Stomach (tissue), 4 donors: ENCODE data around the gene CCNK.

Experiments
- EP300 ChIP-seq: sonication (generic); formaldehyde crosslinking; IDR thresholded peaks from one replicate; pipeline ENCODE4 v1.6.1; 2017; ENCODE audit warnings: antibody characterized with exemption
- POLR2A ChIP-seq, 4 donors: fragments of 450-650 bp; IDR thresholded peaks; one replicate each; pipeline ENCODE4 v1.6.1; 2016; ENCODE audit warnings: antibody characterized with exemption in 4 of 4, control low read depth in 2 of 4, mild to moderate bottlenecking in 1 of 4, moderate library complexity in 1 of 4
- POLR2AphosphoS5 ChIP-seq, 3 donors: sonication (generic); formaldehyde crosslinking; IDR thresholded peaks; one replicate each; pipeline ENCODE4 v1.6.1; 2016; ENCODE audit warnings: antibody characterized with exemption in 3 of 3
- TF ChIP-seq, protein P1 (sequence below), 7 experiments: fragments of 450-650 bp in 4 of 7; fragments of 200-600 bp in 3 of 7; sonication (generic) in 3 of 7; IDR thresholded peaks; one replicate each; pipeline ENCODE4 v1.5.1; 2016 to 2019; ENCODE audit warnings: antibody characterized with exemption in 7 of 7, control low read depth in 2 of 7, mild to moderate bottlenecking in 1 of 7

DNA sequence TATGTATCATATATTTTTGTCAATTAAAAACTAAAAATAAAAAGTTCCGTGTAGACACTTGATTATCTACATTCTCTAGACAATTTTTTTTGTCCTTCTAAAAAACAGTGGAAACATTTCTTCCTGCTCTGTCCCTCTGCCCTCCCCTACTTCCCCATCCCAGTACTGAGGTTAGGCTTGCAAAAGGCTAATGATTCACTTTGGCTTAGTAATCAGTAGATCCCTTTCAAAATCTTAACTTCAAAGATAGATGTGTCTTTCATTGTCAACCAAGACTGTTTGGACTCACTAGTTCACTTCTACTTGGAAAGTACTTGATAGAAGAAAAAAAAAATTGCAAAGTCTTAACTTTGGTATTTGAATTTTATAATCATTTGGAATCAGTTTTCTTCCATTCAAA is 4.3 kb upstream of the CCNK start:
- TF ChIP-seq, protein P1, sequence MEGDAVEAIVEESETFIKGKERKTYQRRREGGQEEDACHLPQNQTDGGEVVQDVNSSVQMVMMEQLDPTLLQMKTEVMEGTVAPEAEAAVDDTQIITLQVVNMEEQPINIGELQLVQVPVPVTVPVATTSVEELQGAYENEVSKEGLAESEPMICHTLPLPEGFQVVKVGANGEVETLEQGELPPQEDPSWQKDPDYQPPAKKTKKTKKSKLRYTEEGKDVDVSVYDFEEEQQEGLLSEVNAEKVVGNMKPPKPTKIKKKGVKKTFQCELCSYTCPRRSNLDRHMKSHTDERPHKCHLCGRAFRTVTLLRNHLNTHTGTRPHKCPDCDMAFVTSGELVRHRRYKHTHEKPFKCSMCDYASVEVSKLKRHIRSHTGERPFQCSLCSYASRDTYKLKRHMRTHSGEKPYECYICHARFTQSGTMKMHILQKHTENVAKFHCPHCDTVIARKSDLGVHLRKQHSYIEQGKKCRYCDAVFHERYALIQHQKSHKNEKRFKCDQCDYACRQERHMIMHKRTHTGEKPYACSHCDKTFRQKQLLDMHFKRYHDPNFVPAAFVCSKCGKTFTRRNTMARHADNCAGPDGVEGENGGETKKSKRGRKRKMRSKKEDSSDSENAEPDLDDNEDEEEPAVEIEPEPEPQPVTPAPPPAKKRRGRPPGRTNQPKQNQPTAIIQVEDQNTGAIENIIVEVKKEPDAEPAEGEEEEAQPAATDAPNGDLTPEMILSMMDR (IDR thresholded peaks at IDR 0.05) = no peak
- TF ChIP-seq POLR2A (IDR thresholded peaks at IDR 0.05) (no peak), POLR2AphosphoS5 (IDR thresholded peaks at IDR 0.05) (no peak), EP300 (no peak)
